Activated naive CD8-positive, alpha-beta T cell treated with anti-CD3 and anti-CD28 coated beads for 36 hours (primary cell): ENCODE data around the gene IMPA2. TPM values are rescaled to one million over a fixed set of nuclear protein-coding genes. Genes with fewer than 3 reads are reported as not detected.
A peak's percentile ranks its signal among the peaks of the same experiment; 100 is the strongest.

Experiments used
- DNase-seq: peaks from one replicate; pipeline ENCODE4 v3.0.0; 2021
- H3K27ac Mint-ChIP-seq: one replicate; pipeline ENCODE4 v1.8.0; 2022; ENCODE audit warnings: mild to moderate bottlenecking, moderate library complexity, mixed read lengths
- H3K27me3 Mint-ChIP-seq: one replicate; pipeline ENCODE4 v1.8.0; 2022; ENCODE audit warnings: mild to moderate bottlenecking, mixed read lengths
- H3K36me3 Mint-ChIP-seq: one replicate; pipeline ENCODE4 v1.8.0; 2021; ENCODE audit warnings: mild to moderate bottlenecking, mixed read lengths
- H3K4me1 Mint-ChIP-seq: one replicate; pipeline ENCODE4 v1.8.0; 2021; ENCODE audit warnings: mixed read lengths
- H3K4me3 Mint-ChIP-seq: one replicate; pipeline ENCODE4 v1.8.0; 2022; ENCODE audit warnings: mild to moderate bottlenecking, moderate library complexity, mixed read lengths
- H3K9me3 Mint-ChIP-seq: one replicate; pipeline ENCODE4 v1.8.0; 2022; ENCODE audit warnings: mixed read lengths
- total RNA-seq, 2 experiments: library from RNA; stranded (reverse); gene quantifications; one replicate each; pipeline ENCODE4 v1.2.3, GENCODE V29; 2021

Gene IMPA2
- total RNA-seq, 2 experiments from 2014 or later = 16.0 to 17.2 TPM

- H3K27me3 Mint-ChIP-seq = no peaks in the 10 kb centered on the region
- H3K4me3 Mint-ChIP-seq = no peak overlapping the region
- no peaks in the 10 kb centered on the region for H3K9me3 Mint-ChIP-seq
- no peak overlapping the region for H3K27ac Mint-ChIP-seq
- no peak for DNase-seq
- H3K36me3 Mint-ChIP-seq = no peaks in the 10 kb centered on the region
- peaks cover 10% of the 10 kb centered on the region for H3K4me1 Mint-ChIP-seq
These were observed 4.2 kb upstream of the IMPA2 start for GRCh38 chr18:11977153-11977466.

GRCh38 chr18:11978956-11979355 is 2.4 kb upstream of the IMPA2 start:
- peaks cover 20% of the 10 kb centered on the region for H3K4me1 Mint-ChIP-seq
- H3K27ac Mint-ChIP-seq = no peak overlapping the region
- no peaks in the 10 kb centered on the region for H3K36me3 Mint-ChIP-seq
- no peak for DNase-seq
- H3K27me3 Mint-ChIP-seq = no peaks in the 10 kb centered on the region
- H3K4me3 Mint-ChIP-seq = no peak overlapping the region
- H3K9me3 Mint-ChIP-seq = no peaks in the 10 kb centered on the region

DNA sequence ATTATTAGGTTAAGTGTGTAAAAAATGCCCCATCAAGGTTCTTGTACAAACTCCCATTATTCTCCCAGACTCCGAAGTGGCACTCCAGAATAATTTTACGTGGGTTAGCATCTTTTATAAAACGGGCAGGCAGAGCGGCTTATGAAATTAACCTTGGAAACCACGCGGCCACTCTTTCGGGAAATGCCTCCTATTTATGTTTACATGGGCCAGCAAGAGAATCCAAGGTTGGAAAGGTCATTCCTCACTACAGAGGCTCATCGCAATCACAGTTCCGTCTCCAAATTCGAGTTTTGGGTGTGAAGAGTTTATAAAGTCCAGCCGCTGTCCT is 1.2 kb upstream of the IMPA2 start:
- DNase-seq = no peak
- peak overlapping the region; percentile 80 for H3K27ac Mint-ChIP-seq
- peaks cover 20% of the 10 kb centered on the region for H3K4me1 Mint-ChIP-seq
- H3K9me3 Mint-ChIP-seq = no peaks in the 10 kb centered on the region
- H3K4me3 Mint-ChIP-seq = peak overlapping the region; percentile 79
- no peaks in the 10 kb centered on the region for H3K27me3 Mint-ChIP-seq
- H3K36me3 Mint-ChIP-seq = no peaks in the 10 kb centered on the region

DNA sequence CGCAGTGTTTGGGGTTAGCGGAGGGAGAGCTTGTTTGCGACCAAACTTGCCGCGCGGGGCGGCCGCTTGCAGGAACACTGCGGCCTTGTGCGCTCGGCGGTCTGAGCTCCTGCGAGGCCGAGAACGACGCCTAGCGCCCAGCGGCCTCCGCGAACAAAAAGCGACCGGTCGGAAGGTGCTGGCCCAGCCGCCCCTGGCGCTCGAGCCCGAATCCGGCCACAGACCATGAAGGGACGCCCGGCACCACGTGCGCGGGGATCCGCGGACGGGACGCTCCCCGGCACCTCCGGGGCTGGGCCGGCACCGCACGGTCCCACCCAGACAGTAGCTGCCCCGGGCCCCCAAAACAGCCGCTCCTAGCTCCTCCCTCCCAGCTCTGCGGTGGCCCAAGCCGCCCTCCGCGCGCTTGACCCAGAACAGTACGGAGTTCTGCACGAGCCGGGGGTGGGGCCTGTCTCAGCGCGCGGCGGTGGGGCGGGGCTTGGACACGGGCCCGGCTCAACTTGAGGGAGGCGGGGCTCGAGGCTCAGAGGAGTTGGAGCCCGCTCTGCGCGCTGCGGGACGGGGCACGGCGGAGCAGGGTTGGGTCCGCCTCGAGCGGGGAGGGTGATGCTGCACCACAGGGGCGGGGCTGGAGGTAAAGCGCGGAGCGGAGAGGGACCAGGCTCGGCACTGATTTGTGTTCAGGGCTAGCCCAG is 664 bp upstream of the IMPA2 start:
- no peaks in the 10 kb centered on the region for H3K27me3 Mint-ChIP-seq
- no peaks in the 10 kb centered on the region for H3K9me3 Mint-ChIP-seq
- peak overlapping the region; percentile 88 for H3K4me3 Mint-ChIP-seq
- peak overlapping the region; percentile 83 for H3K27ac Mint-ChIP-seq
- peaks cover 20% of the 10 kb centered on the region for H3K4me1 Mint-ChIP-seq
- H3K36me3 Mint-ChIP-seq = no peaks in the 10 kb centered on the region
- peak; percentile 98 for DNase-seq

DNA sequence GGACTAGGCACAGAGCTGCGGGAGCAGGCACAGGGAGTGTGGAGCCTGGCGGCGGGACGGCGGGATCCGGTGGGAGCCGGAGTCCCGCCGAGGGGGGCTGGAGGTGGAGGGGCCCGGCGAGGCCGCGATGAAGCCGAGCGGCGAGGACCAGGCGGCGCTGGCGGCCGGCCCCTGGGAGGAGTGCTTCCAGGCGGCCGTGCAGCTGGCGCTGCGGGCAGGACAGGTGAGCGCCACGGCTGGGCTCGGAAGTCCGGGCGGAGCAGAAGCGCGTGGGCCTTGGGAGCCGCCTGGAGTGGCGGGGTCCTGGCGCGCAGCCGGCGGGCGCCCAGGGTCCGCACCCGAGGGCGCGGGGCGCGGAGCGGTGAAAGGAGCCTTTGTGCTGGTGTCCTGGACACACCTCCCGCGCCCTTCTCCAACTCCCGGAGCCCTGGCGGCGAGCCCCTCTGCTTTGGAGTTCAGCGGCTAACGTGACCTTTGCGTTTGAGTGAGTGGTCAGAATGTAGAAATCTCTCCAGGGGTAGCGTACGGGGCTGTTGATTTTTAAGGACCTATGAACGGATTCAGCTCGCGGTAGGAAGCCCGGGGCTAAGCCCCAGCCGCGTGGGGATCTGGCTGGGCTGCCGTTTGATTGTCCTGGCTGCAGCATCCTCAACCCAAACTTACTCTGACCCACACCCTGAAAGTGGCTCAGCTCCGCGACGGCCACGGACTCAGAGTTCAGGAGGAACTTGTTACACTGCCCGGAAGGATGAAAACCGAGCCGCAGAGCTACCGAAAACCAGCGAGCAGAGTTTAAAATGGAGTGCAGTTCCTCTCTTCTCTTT is 448 bp downstream of the IMPA2 start:
- Mint-ChIP-seq H3K27me3 (no peaks in the 10 kb centered on the region), H3K9me3 (no peaks in the 10 kb centered on the region), H3K36me3 (no peaks in the 10 kb centered on the region), H3K4me1 (peaks cover 20% of the 10 kb centered on the region), H3K4me3 (peak overlapping the region; percentile 88), H3K27ac (peak overlapping the region; percentile 71)
- DNase-seq = no peak

GRCh38 chr18:11982981-11983380 is 1.7 kb downstream of the IMPA2 start:
- Mint-ChIP-seq H3K4me1 (peaks cover 20% of the 10 kb centered on the region), H3K4me3 (peak overlapping the region; percentile 14), H3K36me3 (no peaks in the 10 kb centered on the region), H3K9me3 (no peaks in the 10 kb centered on the region), H3K27me3 (no peaks in the 10 kb centered on the region), H3K27ac (no peak overlapping the region)
- no peak for DNase-seq

DNA sequence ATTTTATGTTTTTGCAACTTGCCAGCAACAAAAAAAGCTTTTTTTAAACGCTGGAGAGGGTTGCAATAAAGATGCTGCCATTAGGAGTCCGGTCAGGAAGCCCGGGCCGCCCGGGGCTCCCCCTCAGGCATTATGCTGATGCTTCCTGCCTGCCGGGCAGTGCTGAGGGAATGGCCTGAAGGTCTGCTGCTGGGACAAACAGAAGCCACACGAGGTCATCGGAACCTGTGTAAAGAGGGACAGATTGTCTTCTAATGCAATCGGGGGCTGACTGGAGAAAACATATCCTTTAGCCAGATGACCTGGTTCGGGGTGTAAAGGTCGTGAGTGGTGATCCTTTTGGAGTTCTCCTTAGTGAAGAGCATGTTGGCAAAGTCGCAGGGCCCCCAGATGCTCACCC is 2.3 kb downstream of the IMPA2 start:
- no peaks in the 10 kb centered on the region for H3K36me3 Mint-ChIP-seq
- H3K4me3 Mint-ChIP-seq = no peak overlapping the region
- no peaks in the 10 kb centered on the region for H3K27me3 Mint-ChIP-seq
- H3K4me1 Mint-ChIP-seq = peaks cover 20% of the 10 kb centered on the region
- no peak for DNase-seq
- no peak overlapping the region for H3K27ac Mint-ChIP-seq
- no peaks in the 10 kb centered on the region for H3K9me3 Mint-ChIP-seq

DNA sequence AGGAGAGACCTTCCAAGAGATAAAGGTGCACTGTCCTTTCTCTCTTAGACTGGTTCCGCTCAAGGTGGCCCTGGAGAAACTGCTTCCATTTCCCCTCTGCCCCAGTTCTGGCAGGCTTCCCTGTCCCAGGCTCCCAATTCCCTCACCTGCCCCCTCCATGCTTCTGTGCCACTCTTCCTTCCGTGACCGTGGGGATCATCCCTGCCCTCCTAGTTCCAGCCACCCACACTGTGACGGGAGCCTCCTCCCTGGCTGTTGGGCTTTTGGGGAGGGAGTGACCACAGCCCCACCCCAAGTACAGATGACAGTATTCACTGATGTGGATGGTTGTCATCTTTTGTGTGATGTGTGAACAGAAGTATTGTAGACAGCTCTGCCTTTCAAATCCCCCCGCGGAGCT is 2.8 kb downstream of the IMPA2 start:
- H3K9me3 Mint-ChIP-seq = no peaks in the 10 kb centered on the region
- no peaks in the 10 kb centered on the region for H3K27me3 Mint-ChIP-seq
- H3K4me1 Mint-ChIP-seq = peaks cover 20% of the 10 kb centered on the region
- no peaks in the 10 kb centered on the region for H3K36me3 Mint-ChIP-seq
- no peak overlapping the region for H3K4me3 Mint-ChIP-seq
- DNase-seq = no peak
- H3K27ac Mint-ChIP-seq = no peak overlapping the region

DNA sequence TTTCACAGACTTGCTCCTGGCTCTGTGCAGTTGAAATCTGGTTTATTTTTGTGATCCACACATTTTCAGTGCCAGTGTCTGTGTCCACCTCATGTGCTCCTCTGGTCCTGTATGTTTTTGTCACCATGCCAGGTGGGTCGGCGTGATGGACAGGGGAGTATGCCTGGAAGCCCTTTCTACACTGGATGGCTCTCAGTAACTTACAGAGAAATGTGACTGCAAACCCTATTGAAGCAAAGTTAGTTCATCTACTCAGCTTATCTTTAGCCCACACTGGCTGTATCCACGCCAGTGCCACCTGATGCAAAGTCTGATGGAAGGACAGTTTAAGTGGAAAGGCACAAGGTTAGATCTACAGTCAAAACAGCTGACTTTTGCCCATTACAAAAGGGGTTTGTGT is 4.3 kb downstream of the IMPA2 start:
- no peaks in the 10 kb centered on the region for H3K27me3 Mint-ChIP-seq
- no peaks in the 10 kb centered on the region for H3K9me3 Mint-ChIP-seq
- no peak overlapping the region for H3K27ac Mint-ChIP-seq
- DNase-seq = no peak
- H3K36me3 Mint-ChIP-seq = no peaks in the 10 kb centered on the region
- no peak overlapping the region for H3K4me3 Mint-ChIP-seq
- peaks cover 13% of the 10 kb centered on the region for H3K4me1 Mint-ChIP-seq

GRCh38 chr18:11986061-11986460 is 4.8 kb downstream of the IMPA2 start:
- H3K27me3 Mint-ChIP-seq = no peaks in the 10 kb centered on the region
- no peak for DNase-seq
- peaks cover 13% of the 10 kb centered on the region for H3K4me1 Mint-ChIP-seq
- H3K4me3 Mint-ChIP-seq = no peak overlapping the region
- H3K36me3 Mint-ChIP-seq = no peaks in the 10 kb centered on the region
- no peak overlapping the region for H3K27ac Mint-ChIP-seq
- H3K9me3 Mint-ChIP-seq = no peaks in the 10 kb centered on the region

- Mint-ChIP-seq H3K36me3 (no peaks in the 10 kb centered on the region), H3K27me3 (no peaks in the 10 kb centered on the region), H3K27ac (no peak overlapping the region), H3K4me1 (peaks cover 6% of the 10 kb centered on the region), H3K9me3 (no peaks in the 10 kb centered on the region), H3K4me3 (no peak overlapping the region)
- DNase-seq = no peak
These were observed 6.2 kb downstream of the IMPA2 start for GRCh38 chr18:11987527-11987926.

- no peak overlapping the region for H3K27ac Mint-ChIP-seq
- H3K4me3 Mint-ChIP-seq = no peak overlapping the region
- no peak for DNase-seq
These were observed 7.9 kb downstream of the IMPA2 start for GRCh38 chr18:11989174-11989573.

DNA sequence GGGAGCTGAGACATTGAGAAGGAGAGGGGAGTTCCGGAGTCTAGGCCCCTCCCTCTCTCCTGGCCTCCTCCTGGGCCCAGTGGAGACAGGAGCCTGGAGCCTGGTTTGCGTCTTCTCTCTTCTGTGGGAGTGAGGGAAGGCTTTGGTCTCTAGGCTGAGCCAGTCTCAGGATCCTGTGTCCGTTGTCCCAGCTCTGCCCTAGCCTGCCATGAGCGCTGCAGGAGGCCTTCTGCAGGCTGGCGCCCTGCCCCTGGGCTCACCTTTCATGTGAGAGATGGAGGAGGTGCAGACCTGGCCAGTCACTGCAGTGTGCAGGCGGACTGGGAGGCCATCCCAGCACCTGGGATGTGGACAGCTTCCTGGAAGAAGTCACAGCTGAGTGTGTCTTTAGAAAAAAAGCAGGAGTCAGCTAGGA is 8.7 kb downstream of the IMPA2 start:
- Mint-ChIP-seq H3K27ac (no peak overlapping the region), H3K36me3 (no peaks in the 10 kb centered on the region), H3K9me3 (no peaks in the 10 kb centered on the region), H3K27me3 (no peaks in the 10 kb centered on the region), H3K4me1 (no peaks in the 10 kb centered on the region), H3K4me3 (no peak overlapping the region)
- no peak for DNase-seq

More at GRCh38 chr18:11989174-11989573, 7.9 kb downstream of the IMPA2 start:
- Mint-ChIP-seq H3K27me3 (no peaks in the 10 kb centered on the region), H3K4me1 (no peaks in the 10 kb centered on the region), H3K9me3 (no peaks in the 10 kb centered on the region), H3K36me3 (no peaks in the 10 kb centered on the region)

GRCh38 chr18:11990539-11990938 is 9.2 kb downstream of the IMPA2 start:
- DNase-seq = no peak
- H3K4me1 Mint-ChIP-seq = peaks cover 3% of the 10 kb centered on the region
- H3K4me3 Mint-ChIP-seq = no peak overlapping the region
- H3K9me3 Mint-ChIP-seq = no peaks in the 10 kb centered on the region
- H3K27me3 Mint-ChIP-seq = no peaks in the 10 kb centered on the region
- no peak overlapping the region for H3K27ac Mint-ChIP-seq
- H3K36me3 Mint-ChIP-seq = no peaks in the 10 kb centered on the region

DNA sequence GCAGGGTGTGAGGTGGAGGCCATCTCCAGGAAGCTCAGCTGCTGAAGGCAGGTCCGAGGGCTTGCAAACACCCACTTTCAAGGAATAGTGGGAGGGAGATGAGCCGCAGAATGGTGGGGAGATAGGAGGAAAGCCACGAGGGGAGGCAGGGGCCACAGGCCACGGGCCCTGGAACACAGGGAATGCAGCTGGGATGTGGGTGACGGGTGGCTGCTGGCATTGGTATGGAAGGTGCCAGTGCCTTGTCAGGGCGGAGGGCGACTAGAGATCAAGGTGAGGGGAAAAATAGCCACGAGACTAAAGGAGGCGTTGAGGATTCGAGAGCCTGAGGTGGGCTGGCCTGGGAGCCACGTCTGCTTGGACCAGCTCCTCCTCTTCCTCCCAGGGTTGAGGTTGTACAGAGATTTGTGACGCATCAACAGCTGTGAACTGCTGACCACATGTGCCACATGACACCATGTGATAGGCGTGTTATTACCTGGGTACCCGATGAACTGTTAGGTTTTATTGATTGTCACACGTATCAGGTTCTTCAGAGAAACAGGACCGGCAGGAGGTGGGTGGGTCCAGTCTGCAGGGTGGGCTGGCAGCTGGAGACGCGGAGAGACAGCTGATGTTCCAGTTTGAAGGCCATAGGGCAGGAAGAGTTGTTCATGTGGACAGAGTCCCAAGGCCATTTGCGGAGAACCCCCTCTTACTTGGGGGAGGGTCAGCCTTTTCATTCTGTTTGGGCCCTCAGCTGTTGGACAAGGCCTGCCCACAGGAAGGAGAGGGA is 9.9 kb downstream of the IMPA2 start:
- Mint-ChIP-seq H3K9me3 (no peaks in the 10 kb centered on the region), H3K27ac (no peak overlapping the region)
- DNase-seq = no peak

More for the DNA sequence above, 9.9 kb downstream of the IMPA2 start:
- H3K4me1 Mint-ChIP-seq = peaks cover 9% of the 10 kb centered on the region
- H3K27me3 Mint-ChIP-seq = no peaks in the 10 kb centered on the region
- no peak overlapping the region for H3K4me3 Mint-ChIP-seq
- H3K36me3 Mint-ChIP-seq = no peaks in the 10 kb centered on the region
